Gastroesophageal sphincter (tissue), 4 donors: Measurements from ENCODE around the gene CCDC60. TPM values are rescaled to one million over a fixed set of nuclear protein-coding genes. Genes with fewer than 3 reads are reported as not detected.

Experiments
- ATAC-seq: fragments of 150-250 bp; one replicate; pipeline ENCODE4 v1.9.1; 2016; ENCODE audit warnings: mild to moderate bottlenecking, moderate library complexity
- H3K27ac ChIP-seq, 4 donors: fragments of 200-600 bp; sonication (generic) in 3 of 4; 1 replicate in 3 of 4; 2 replicates in 1 of 4; pipeline ENCODE4 v1.5.1; 2016 to 2019
- H3K27me3 ChIP-seq: fragments of 200-600 bp; sonication (generic); one replicate; pipeline ENCODE4 v1.5.1; 2019
- H3K36me3 ChIP-seq, 2 donors: fragments of 200-600 bp; sonication (generic); one replicate each; pipeline ENCODE4 v1.5.1; 2019; ENCODE audit warnings: control low read depth in 1 of 2
- H3K4me1 ChIP-seq, 3 donors: fragments of 200-600 bp; sonication (generic); 1 replicate in 2 of 3; 2 replicates in 1 of 3; pipeline ENCODE4 v1.5.1; 2016 to 2019; ENCODE audit warnings: control low read depth in 2 of 3
- H3K4me3 ChIP-seq, 2 donors: fragments of 200-600 bp; sonication (generic); one replicate each; pipeline ENCODE4 v1.5.1; 2019; ENCODE audit warnings: mild to moderate bottlenecking in 1 of 2, moderate library complexity in 1 of 2
- H3K9me3 ChIP-seq, 3 donors: fragments of 200-600 bp; sonication (generic); one replicate each; pipeline ENCODE4 v1.5.1; 2017 to 2019; ENCODE audit warnings: control low read depth in 2 of 3
- EP300 ChIP-seq: sonication (generic); formaldehyde crosslinking; IDR thresholded peaks from one replicate; pipeline ENCODE4 v1.6.1; 2017; ENCODE audit warnings: antibody characterized with exemption, mild to moderate bottlenecking
- POLR2A ChIP-seq, 2 donors: fragments of 450-650 bp; IDR thresholded peaks; one replicate each; pipeline ENCODE4 v1.6.1; 2017; ENCODE audit warnings: antibody characterized with exemption in 2 of 2, mild to moderate bottlenecking in 2 of 2, moderate library complexity in 1 of 2
- POLR2AphosphoS5 ChIP-seq: sonication (generic); formaldehyde crosslinking; IDR thresholded peaks from one replicate; pipeline ENCODE4 v1.6.1; 2017; ENCODE audit warnings: antibody characterized with exemption
- WGBS, 2 donors: methylation state at CpG; one replicate each; pipeline ENCODE4 v1.1.5; 2018; ENCODE audit warnings: low coverage in 1 of 2; 5-methylcytosine and 5-hydroxymethylcytosine counted together
- total RNA-seq, 4 donors: library from RNA; depleted of rRNA; stranded (reverse); fragments of >200 nt; gene quantifications; one replicate each; pipeline ENCODE4 v1.1.0, GENCODE V29; 2016
- TF ChIP-seq, protein P1 (sequence below), 4 experiments: fragments of 200-600 bp in 2 of 4; fragments of 450-650 bp in 2 of 4; sonication (generic) in 1 of 4; IDR thresholded peaks; one replicate each; pipeline ENCODE4 v1.5.1; 2017 to 2019; ENCODE audit warnings: antibody characterized with exemption in 4 of 4, mild to moderate bottlenecking in 2 of 4, moderate library complexity in 2 of 4

The CCDC60 gene
- total RNA-seq, 4 donors from 2014 or later, result 0.40 TPM; not detected in 3

DNA sequence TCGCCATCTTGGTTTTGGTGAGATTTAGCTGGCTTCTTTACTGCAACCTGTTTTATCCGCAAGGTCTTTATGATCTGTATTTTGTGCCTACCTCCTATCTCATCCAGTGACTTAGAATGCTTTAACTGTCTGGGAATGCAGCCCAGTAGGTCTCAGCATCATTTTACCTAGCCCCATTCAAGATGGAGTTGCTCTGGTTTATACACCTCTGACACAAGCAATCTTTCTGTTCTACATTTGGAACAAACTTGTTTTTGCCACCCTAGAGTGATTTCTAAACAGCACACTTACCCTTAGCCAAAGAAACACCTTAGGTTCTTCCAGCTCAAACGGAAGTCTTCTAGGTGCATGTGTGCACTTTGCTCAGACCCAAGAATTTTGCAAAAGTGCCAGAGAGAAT lies 122.3 kb downstream of the CCDC60 start:
- H3K4me3 ChIP-seq, result no peak overlapping the region
- WGBS, 2 donors, result 86 to 90% methylated on average over 3 of the region's 3 CpGs
- H3K4me1 ChIP-seq, result no peaks in the 10 kb centered on the region
- TF ChIP-seq POLR2A (IDR thresholded peaks at IDR 0.05), result no peak
- TF ChIP-seq EP300, result no peak
- TF ChIP-seq, protein P1, sequence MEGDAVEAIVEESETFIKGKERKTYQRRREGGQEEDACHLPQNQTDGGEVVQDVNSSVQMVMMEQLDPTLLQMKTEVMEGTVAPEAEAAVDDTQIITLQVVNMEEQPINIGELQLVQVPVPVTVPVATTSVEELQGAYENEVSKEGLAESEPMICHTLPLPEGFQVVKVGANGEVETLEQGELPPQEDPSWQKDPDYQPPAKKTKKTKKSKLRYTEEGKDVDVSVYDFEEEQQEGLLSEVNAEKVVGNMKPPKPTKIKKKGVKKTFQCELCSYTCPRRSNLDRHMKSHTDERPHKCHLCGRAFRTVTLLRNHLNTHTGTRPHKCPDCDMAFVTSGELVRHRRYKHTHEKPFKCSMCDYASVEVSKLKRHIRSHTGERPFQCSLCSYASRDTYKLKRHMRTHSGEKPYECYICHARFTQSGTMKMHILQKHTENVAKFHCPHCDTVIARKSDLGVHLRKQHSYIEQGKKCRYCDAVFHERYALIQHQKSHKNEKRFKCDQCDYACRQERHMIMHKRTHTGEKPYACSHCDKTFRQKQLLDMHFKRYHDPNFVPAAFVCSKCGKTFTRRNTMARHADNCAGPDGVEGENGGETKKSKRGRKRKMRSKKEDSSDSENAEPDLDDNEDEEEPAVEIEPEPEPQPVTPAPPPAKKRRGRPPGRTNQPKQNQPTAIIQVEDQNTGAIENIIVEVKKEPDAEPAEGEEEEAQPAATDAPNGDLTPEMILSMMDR (IDR thresholded peaks at IDR 0.05), result no peak
- no peak for TF ChIP-seq POLR2AphosphoS5
- peaks cover 0 to 17% (median 0%) of the 10 kb centered on the region in 3 donors for H3K9me3 ChIP-seq
- H3K27me3 ChIP-seq, result peaks cover 23% of the 10 kb centered on the region
- H3K36me3 ChIP-seq, result no peaks in the 10 kb centered on the region
- H3K27ac ChIP-seq, result no peak overlapping the region
- ATAC-seq, result no peak

DNA sequence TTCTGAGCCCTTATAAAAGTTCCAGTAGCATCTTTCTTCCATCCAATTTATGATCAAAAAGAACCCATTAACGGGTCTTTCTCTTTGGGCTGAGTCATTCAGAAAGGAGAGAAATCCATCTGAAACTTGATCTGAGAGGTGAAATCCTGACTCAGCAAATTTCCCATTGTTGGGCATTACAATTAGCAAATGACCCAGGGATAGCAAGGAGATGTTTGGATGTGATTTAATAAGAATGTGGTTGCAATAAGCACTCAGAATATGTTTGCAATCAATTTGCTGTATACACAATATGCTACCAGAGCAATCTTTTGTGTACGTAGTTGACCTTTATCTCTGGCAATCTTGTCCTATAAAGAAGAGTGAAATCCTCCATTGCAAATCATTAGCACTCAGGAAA lies 122.7 kb downstream of the CCDC60 start:
- H3K27me3 ChIP-seq, result peaks cover 23% of the 10 kb centered on the region
- no peaks in the 10 kb centered on the region for H3K36me3 ChIP-seq
- no peak overlapping the region for H3K27ac ChIP-seq
- TF ChIP-seq, protein P1 (IDR thresholded peaks at IDR 0.05), result no peak
- TF ChIP-seq EP300, result no peak
- no peak for TF ChIP-seq POLR2AphosphoS5
- no peak for TF ChIP-seq POLR2A (IDR thresholded peaks at IDR 0.05)
- 59 to 71% methylated on average over 1 to 2 of the region's 2 CpGs for WGBS, 2 donors
- H3K9me3 ChIP-seq, result peaks cover 0 to 17% (median 0%) of the 10 kb centered on the region in 3 donors
- ATAC-seq, result no peak
- no peak overlapping the region for H3K4me3 ChIP-seq
- no peaks in the 10 kb centered on the region for H3K4me1 ChIP-seq

DNA sequence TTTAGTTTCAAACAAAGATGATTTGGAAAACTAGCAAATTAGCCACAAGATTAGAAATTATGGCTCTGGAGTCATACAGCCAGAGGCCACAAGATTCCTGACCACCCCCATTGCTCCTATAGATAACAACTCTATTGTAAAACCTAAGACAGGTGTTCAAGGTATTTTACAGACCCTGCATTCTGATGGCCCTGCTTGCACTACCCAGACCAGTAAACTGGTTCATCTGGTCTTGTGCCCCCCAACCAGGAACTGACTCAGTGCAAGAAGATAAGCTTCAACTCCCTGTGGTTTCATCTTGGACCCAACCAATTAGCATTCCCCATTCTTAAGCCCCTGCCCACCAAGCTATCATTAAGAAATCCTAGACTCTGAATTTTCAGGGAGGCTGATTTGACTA lies 125.0 kb downstream of the CCDC60 start:
- H3K27me3 ChIP-seq, result peaks cover 16% of the 10 kb centered on the region
- H3K9me3 ChIP-seq, result peaks cover 0 to 17% (median 0%) of the 10 kb centered on the region in 3 donors
- no peak for ATAC-seq
- no peaks in the 10 kb centered on the region for H3K4me1 ChIP-seq
- no peaks in the 10 kb centered on the region for H3K36me3 ChIP-seq
- no peak overlapping the region for H3K4me3 ChIP-seq
- TF ChIP-seq, protein P1 (IDR thresholded peaks at IDR 0.05), result no peak
- no peak for TF ChIP-seq POLR2A (IDR thresholded peaks at IDR 0.05)
- TF ChIP-seq POLR2AphosphoS5, result no peak
- TF ChIP-seq EP300, result no peak
- H3K27ac ChIP-seq, result no peak overlapping the region

DNA sequence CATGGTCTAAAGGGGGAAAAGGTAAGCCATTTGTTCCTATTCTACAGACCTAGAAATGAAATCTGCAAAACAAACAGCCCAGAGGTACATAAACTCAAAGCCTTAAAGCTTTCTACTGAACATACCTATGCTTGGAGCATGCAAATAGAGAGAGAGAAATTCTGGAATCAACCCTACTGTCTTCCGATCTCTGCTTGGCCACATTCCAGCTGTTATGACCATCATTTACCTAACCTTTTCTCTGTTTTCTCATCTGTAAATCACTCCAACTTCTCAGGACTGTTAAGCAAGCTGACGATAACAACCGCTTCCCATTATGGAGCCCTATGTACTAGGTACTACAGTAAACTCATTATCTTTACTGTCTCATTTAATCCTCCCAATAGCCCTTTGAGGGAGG lies 126.3 kb downstream of the CCDC60 start:
- H3K9me3 ChIP-seq, result peaks cover 0 to 17% (median 0%) of the 10 kb centered on the region in 3 donors
- 82 to 93% methylated on average over 2 to 3 of the region's 3 CpGs for WGBS, 2 donors
- no peak overlapping the region for H3K4me3 ChIP-seq
- no peaks in the 10 kb centered on the region for H3K36me3 ChIP-seq
- no peak for TF ChIP-seq EP300
- no peak for TF ChIP-seq POLR2A (IDR thresholded peaks at IDR 0.05)
- TF ChIP-seq, protein P1 (IDR thresholded peaks at IDR 0.05), result no peak
- TF ChIP-seq POLR2AphosphoS5, result no peak
- H3K27me3 ChIP-seq, result peaks cover 11% of the 10 kb centered on the region
- no peak for ATAC-seq
- H3K27ac ChIP-seq, result no peak overlapping the region
- no peaks in the 10 kb centered on the region for H3K4me1 ChIP-seq

DNA sequence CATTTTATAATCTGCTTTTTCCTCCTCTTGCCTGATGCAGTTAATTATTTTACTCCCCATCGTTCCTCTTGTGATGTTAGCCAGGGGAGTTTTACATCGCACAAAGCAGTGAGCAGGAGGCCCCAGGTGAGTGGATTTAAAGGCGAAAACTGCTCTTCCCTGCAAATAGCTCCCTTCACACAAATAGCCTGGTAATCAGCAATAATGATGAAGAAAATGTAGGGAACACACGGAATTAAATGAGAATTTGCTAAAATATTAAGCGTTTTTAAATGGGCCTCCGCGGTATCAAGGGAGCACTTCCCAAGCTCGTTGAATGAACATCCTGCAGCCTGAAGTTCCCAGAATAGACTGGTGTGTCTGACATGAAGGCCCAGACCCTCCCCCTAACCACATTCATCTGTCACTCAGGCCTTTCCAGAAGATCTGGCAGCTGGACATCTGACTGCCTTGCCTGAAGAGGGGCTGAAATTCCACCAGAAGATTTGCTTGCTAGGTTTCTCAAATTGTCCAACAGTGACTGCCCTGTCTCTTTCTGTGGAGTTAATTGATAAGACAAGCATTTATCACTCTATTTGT lies 127.2 kb downstream of the CCDC60 start:
- no peak for ATAC-seq
- Histone ChIP-seq H3K4me1 (no peaks in the 10 kb centered on the region), H3K4me3 (no peak overlapping the region), H3K27ac (no peak overlapping the region), H3K36me3 (no peaks in the 10 kb centered on the region), H3K9me3 (peaks cover 0 to 17% (median 0%) of the 10 kb centered on the region in 3 donors), H3K27me3 (peaks cover 11% of the 10 kb centered on the region)
- WGBS, 2 donors, result 74 to 75% methylated on average over 6 to 8 of the region's 8 CpGs
- TF ChIP-seq POLR2A (IDR thresholded peaks at IDR 0.05), result no peak
- TF ChIP-seq, protein P1 (IDR thresholded peaks at IDR 0.05), result no peak
- TF ChIP-seq EP300, result no peak
- TF ChIP-seq POLR2AphosphoS5, result no peak
